ENCODE data around the gene OR5B17. TPM values are rescaled to one million over a fixed set of nuclear protein-coding genes. Genes with fewer than 3 reads are reported as not detected.
"Not testable (repeated sequence)": the region's sequence is repeated elsewhere in the genome, so short reads cannot be mapped to it uniquely, and the experiment has no call there.

Gene OR5B17
- not detected for polyA plus RNA-seq (2013, experiment 1 of 2; ENCODE audit: insufficient read length)
- not detected for polyA plus RNA-seq (2013, experiment 2 of 2; ENCODE audit: insufficient read length)

- no peak for DNase-seq
Measured at GRCh38 chr11:58358969-58359368, at the start of gene OR5B17. Gene OR5B17, minus strand, starts transcription at chr11:58359069. Its CDS starts 0 bp downstream, at chr11:58359069.

- DNase-seq, result no peak
Measured at GRCh38 chr11:58406774-58407173, 47.9 kb upstream of the OR5B17 start, which contains the start of gene OR5B3. Gene OR5B3, minus strand, starts transcription at chr11:58406874. Its CDS starts 3,465 bp downstream, at chr11:58403409.

GRCh38 chr11:58399622-58400021 lies 40.8 kb upstream of the OR5B17 start:
- DNase-seq, result not testable (repeated sequence)

GRCh38 chr11:58395581-58395980 lies 36.7 kb upstream of the OR5B17 start:
- peak; percentile 84 for DNase-seq

GRCh38 chr11:58394195-58394594 lies 35.3 kb upstream of the OR5B17 start:
- DNase-seq, result peak; percentile 91

GRCh38 chr11:58392746-58393145 lies 33.9 kb upstream of the OR5B17 start:
- DNase-seq, result no peak

- DNase-seq, result peak; percentile 49
Measured at GRCh38 chr11:58391879-58392278, 33.0 kb upstream of the OR5B17 start.

GRCh38 chr11:58390551-58391063 lies 31.7 kb upstream of the OR5B17 start:
- DNase-seq, result no peak

GRCh38 chr11:58354727-58355126 lies 4.1 kb downstream of the OR5B17 start:
- DNase-seq, result no peak

- no peak for DNase-seq
Measured at GRCh38 chr11:58345204-58345603, 13.7 kb downstream of the OR5B17 start.

GRCh38 chr11:58334708-58335107 lies 24.2 kb downstream of the OR5B17 start:
- peak; percentile 95 for DNase-seq

- peak; percentile 81 for DNase-seq
Measured at GRCh38 chr11:58330861-58331260, 28.0 kb downstream of the OR5B17 start.

- DNase-seq, result peak; percentile 55
Measured at GRCh38 chr11:58318532-58318931, 40.3 kb downstream of the OR5B17 start.

GRCh38 chr11:58316142-58316541 lies 42.7 kb downstream of the OR5B17 start:
- DNase-seq, result peak; percentile 69
